ENCODE measurements around the gene RYK.

The RYK gene

DNA sequence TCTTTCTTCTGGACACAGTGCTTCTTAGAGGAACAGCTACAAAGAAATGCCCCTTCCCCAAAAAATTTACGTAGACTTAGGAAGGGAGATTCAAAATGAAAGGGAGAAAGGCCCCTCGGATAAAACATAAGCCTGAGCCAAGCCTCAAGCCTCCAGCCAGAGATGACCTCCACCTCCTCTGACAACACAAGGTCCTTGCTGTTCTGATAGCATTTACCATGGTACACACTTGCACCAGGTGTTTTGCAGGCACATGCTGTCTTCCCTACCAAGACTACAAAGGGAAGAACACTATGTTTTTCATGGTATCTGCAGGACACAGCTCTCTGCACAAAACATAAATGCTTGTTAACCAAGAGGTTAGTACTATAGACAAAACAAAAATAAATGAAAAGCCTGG is 27.8 kb downstream of the RYK start:
- no peak overlapping the region for H3K4me3 Mint-ChIP-seq
- DNase-seq: no peak
- peaks cover under 1% of the 10 kb centered on the region for H3K9me3 Mint-ChIP-seq
- H3K36me3 Mint-ChIP-seq (ENCODE audit: low read depth): peaks cover 22% of the 10 kb centered on the region
- peaks cover 36% of the 10 kb centered on the region for H3K4me1 Mint-ChIP-seq
- H3K27ac Mint-ChIP-seq: no peak overlapping the region
- no peaks in the 10 kb centered on the region for H3K27me3 Mint-ChIP-seq (ENCODE audit: low read depth, poor library complexity)
- TF ChIP-seq, protein P1, sequence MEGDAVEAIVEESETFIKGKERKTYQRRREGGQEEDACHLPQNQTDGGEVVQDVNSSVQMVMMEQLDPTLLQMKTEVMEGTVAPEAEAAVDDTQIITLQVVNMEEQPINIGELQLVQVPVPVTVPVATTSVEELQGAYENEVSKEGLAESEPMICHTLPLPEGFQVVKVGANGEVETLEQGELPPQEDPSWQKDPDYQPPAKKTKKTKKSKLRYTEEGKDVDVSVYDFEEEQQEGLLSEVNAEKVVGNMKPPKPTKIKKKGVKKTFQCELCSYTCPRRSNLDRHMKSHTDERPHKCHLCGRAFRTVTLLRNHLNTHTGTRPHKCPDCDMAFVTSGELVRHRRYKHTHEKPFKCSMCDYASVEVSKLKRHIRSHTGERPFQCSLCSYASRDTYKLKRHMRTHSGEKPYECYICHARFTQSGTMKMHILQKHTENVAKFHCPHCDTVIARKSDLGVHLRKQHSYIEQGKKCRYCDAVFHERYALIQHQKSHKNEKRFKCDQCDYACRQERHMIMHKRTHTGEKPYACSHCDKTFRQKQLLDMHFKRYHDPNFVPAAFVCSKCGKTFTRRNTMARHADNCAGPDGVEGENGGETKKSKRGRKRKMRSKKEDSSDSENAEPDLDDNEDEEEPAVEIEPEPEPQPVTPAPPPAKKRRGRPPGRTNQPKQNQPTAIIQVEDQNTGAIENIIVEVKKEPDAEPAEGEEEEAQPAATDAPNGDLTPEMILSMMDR (IDR thresholded peaks at IDR 0.05): no peak

DNA sequence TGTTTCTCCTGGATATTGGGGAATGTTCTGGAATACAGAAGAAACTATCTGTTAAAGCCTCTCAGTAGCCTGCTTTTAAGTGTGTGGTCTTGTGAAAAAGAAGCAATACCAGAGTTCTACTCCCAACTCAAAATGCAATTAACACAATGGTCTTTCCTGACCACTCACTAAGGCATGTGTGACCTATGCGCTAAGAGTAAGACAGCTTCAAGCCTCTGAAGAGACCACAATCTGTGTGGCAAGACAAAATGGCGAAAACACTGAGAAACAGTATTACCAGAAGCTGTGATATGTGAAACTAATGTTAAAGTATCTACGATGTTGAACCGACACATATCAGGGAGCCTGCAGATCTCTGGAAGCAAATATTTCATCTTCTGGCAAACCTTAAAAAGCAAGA is 33.8 kb downstream of the RYK start:
- peaks cover 20% of the 10 kb centered on the region for H3K4me1 Mint-ChIP-seq
- H3K4me3 Mint-ChIP-seq: no peak overlapping the region
- H3K27me3 Mint-ChIP-seq (ENCODE audit: low read depth, poor library complexity): no peaks in the 10 kb centered on the region
- TF ChIP-seq, protein P1 (IDR thresholded peaks at IDR 0.05): no peak
- no peaks in the 10 kb centered on the region for H3K9me3 Mint-ChIP-seq
- no peak for DNase-seq
- H3K27ac Mint-ChIP-seq: no peak overlapping the region
- H3K36me3 Mint-ChIP-seq (ENCODE audit: low read depth): peaks cover 29% of the 10 kb centered on the region

DNA sequence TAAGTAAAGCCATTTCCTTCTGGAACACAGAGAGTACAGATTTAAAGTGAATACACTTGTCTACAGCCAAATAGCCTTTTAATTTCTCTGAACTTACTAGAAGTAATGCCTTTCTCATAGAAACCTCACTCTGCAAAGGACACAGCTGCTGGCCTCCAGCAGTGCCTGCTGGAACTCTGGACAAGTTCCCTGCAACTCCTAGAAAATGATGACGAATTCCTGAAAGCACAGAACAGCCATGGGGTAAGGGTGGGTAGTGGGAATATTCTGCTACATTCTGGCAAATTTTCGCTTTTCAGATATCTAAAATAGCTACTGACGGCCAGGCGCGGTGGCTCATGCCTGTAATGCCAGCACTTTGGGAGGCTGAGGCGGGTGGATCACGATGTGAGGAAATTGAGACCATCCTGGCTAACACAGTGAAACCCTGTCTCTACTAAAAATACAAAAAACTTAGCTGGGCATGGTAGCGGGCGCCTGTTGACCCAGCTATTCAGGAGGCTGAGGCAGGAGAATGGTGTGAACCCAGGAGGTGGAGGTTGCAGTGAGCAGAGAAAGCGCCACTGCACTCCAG is 34.4 kb downstream of the RYK start:
- DNase-seq: no peak
- peaks cover 20% of the 10 kb centered on the region for H3K4me1 Mint-ChIP-seq
- TF ChIP-seq, protein P1 (IDR thresholded peaks at IDR 0.05): no peak
- no peaks in the 10 kb centered on the region for H3K9me3 Mint-ChIP-seq
- no peak overlapping the region for H3K27ac Mint-ChIP-seq
- H3K36me3 Mint-ChIP-seq (ENCODE audit: low read depth): peaks cover 27% of the 10 kb centered on the region
- H3K27me3 Mint-ChIP-seq (ENCODE audit: low read depth, poor library complexity): no peaks in the 10 kb centered on the region
- H3K4me3 Mint-ChIP-seq: no peak overlapping the region

DNA sequence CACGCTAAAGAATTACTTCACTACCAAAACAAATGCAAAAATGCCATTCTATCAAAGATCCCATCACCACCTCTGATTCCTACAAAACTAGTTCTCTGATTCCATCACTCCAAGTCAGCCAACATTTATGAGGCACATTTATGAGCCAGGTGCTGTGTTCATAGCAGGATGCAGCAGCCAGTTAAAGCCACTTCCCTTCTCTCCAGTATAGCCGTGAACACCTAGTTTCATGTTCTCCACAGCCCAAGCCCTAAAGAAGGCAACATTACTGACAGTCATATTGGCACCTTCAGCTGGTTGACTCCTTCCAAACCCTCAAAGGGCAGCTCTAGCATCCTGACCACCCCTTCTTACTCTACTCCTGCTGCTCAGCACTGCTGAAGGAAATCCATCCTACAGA is 36.4 kb downstream of the RYK start:
- no peaks in the 10 kb centered on the region for H3K27me3 Mint-ChIP-seq (ENCODE audit: low read depth, poor library complexity)
- peaks cover 26% of the 10 kb centered on the region for H3K36me3 Mint-ChIP-seq (ENCODE audit: low read depth)
- H3K4me3 Mint-ChIP-seq: no peak overlapping the region
- peak overlapping the region; percentile 26 for H3K27ac Mint-ChIP-seq
- no peaks in the 10 kb centered on the region for H3K9me3 Mint-ChIP-seq
- DNase-seq: no peak
- TF ChIP-seq, protein P1 (IDR thresholded peaks at IDR 0.05): no peak
- H3K4me1 Mint-ChIP-seq: peaks cover 9% of the 10 kb centered on the region

DNA sequence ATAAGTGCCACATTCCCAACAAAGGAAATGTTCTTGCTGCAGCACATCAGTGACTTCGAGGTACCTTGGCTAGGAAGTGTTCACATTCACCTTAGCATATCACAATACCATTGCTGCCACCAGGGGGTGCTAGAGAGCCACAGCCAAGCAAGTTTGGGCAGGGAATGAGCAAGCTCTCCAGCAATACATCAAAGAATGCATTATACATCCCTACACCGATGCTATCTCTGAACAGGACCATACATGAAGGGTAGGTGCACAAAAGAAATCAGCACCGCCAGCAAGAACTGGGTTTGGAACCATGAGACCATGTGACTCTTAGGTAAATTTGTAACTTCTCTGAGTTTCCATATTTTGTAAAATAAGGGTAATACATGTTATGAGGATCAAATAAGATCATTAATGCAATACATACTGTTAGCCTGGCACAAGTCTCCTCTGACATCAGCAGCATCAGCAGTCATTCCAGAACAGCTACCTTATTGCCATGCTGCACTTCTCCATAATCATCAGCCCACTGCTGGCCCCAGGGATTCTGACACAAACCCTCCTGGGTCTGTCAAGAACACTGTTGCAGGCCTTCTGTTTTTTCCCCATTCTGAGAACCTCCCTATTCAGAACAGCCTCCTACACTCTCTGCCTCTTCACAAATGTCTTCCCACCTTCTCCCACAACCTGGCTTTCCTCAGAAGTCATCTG is 37.5 kb downstream of the RYK start:
- H3K36me3 Mint-ChIP-seq (ENCODE audit: low read depth): peaks cover 27% of the 10 kb centered on the region
- TF ChIP-seq, protein P1 (IDR thresholded peaks at IDR 0.05): peak; percentile 99

DNA sequence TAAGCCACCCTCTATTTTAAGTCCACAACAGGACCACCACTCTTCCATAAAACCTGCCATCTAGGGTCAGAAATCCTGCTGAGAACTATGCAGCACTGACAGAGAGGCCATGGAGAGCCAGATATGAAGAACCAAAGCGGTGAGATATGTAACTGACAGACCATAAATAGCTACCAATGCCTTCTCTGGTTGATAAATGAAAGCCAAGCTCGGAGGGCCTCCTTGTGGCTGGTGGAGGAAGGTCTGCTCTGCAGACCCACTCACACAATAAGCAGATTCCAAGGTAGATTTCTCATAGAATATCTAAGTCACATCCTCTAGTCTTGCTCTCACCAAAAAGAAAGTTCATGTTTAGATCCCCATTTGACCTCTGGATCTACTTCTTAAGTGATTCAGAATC is 38.9 kb downstream of the RYK start:
- H3K4me1 Mint-ChIP-seq: no peaks in the 10 kb centered on the region
- peaks cover 28% of the 10 kb centered on the region for H3K36me3 Mint-ChIP-seq (ENCODE audit: low read depth)
- H3K9me3 Mint-ChIP-seq: no peaks in the 10 kb centered on the region
- H3K27ac Mint-ChIP-seq: no peak overlapping the region
- H3K4me3 Mint-ChIP-seq: no peak overlapping the region
- peak; percentile 28 for DNase-seq
- TF ChIP-seq, protein P1 (IDR thresholded peaks at IDR 0.05): peak; percentile 52
- no peaks in the 10 kb centered on the region for H3K27me3 Mint-ChIP-seq (ENCODE audit: low read depth, poor library complexity)

More for the DNA sequence above, 37.5 kb downstream of the RYK start:
- Mint-ChIP-seq H3K4me1 (peaks cover under 1% of the 10 kb centered on the region), H3K27me3 (ENCODE audit: low read depth, poor library complexity) (no peaks in the 10 kb centered on the region), H3K27ac (peak overlapping the region; percentile 12), H3K4me3 (no peak overlapping the region), H3K9me3 (no peaks in the 10 kb centered on the region)
- DNase-seq: peak; percentile 94
